HG02938 (cell line): ENCODE results near the gene GGCX.

ENCODE experiments used
- ATAC-seq: cut with Tn5 transposase; IDR thresholded peaks from one replicate; pipeline ENCODE4 v1.9.1; 2021; ENCODE audit warnings: mild to moderate bottlenecking, moderate library complexity; ENCODE audit not compliant: unreplicated experiment

Gene GGCX

GRCh38 chr2:85522090-85522647 lies 39.1 kb downstream of the GGCX start:
- ATAC-seq, result no peak

- ATAC-seq, result no peak
Observed at GRCh38 chr2:85516653-85517389, 44.5 kb downstream of the GGCX start.

GRCh38 chr2:85514323-85514722 lies 47.0 kb downstream of the GGCX start:
- ATAC-seq, result no peak

- no peak for ATAC-seq
Observed at GRCh38 chr2:85511008-85511811, 50.1 kb downstream of the GGCX start.

GRCh38 chr2:85506768-85507181 lies 54.5 kb downstream of the GGCX start:
- ATAC-seq, result no peak

GRCh38 chr2:85505551-85506238 lies 55.6 kb downstream of the GGCX start:
- ATAC-seq, result no peak

GRCh38 chr2:85504778-85505261 lies 56.5 kb downstream of the GGCX start:
- ATAC-seq, result no peak

- no peak for ATAC-seq
Observed at GRCh38 chr2:85503851-85504777, 57.2 kb downstream of the GGCX start.

GRCh38 chr2:85503168-85503850 lies 58.0 kb downstream of the GGCX start:
- ATAC-seq, result no peak

GRCh38 chr2:85502720-85503119 lies 58.6 kb downstream of the GGCX start:
- no peak for ATAC-seq

- ATAC-seq, result no peak
Observed at GRCh38 chr2:85501248-85501647, 60.0 kb downstream of the GGCX start.

- no peak for ATAC-seq
Observed at GRCh38 chr2:85497944-85498630, 63.2 kb downstream of the GGCX start.

GRCh38 chr2:85496436-85496835 lies 64.9 kb downstream of the GGCX start:
- ATAC-seq, result no peak
